SJCRH30 (cell line): ENCODE data around the gene NR4A1. TPM values are rescaled to one million over a fixed set of nuclear protein-coding genes. Genes with fewer than 3 reads are reported as not detected.
A peak's percentile ranks its signal among the peaks of the same experiment; 100 is the strongest.

Source experiments
- DNase-seq, 2 experiments: peaks; one replicate each; pipeline ENCODE4 v3.0.0-alpha.2; 2015 to 2020
- H3K27ac ChIP-seq: fragments of 250-450 bp; sonication (Bioruptor Pico); 2 replicates; pipeline ENCODE4 v1.5.1; 2020; ENCODE audit warnings: mild to moderate bottlenecking, moderate library complexity
- H3K27me3 ChIP-seq: fragments of 250-450 bp; sonication (Bioruptor Pico); 2 replicates; pipeline ENCODE4 v1.5.1; 2020; ENCODE audit warnings: mild to moderate bottlenecking, moderate library complexity
- H3K36me3 ChIP-seq: fragments of 250-450 bp; sonication (Bioruptor Pico); 2 replicates; pipeline ENCODE4 v1.5.1; 2020; ENCODE audit warnings: mild to moderate bottlenecking, moderate library complexity
- H3K4me1 ChIP-seq: fragments of 250-450 bp; sonication (Bioruptor Pico); 2 replicates; pipeline ENCODE4 v1.5.1; 2020; ENCODE audit warnings: mild to moderate bottlenecking, moderate library complexity
- H3K4me3 ChIP-seq: fragments of 250-450 bp; sonication (Bioruptor Pico); 2 replicates; pipeline ENCODE4 v1.5.1; 2020; ENCODE audit warnings: mild to moderate bottlenecking, moderate library complexity
- H3K9me3 ChIP-seq: fragments of 250-450 bp; sonication (Bioruptor Pico); replicated peaks from 2 replicates; pipeline ENCODE4 v1.5.1; 2020; ENCODE audit warnings: mild to moderate bottlenecking, moderate library complexity
- total RNA-seq: library from RNA; depleted of rRNA; stranded (reverse); fragments of >200 nt; shearing (Covaris generic); gene quantifications from 2 replicates; pipeline ENCODE4 v1.2.3, GENCODE V29; 2014

Gene NR4A1
- total RNA-seq, 1 experiment from 2014 or later = 10.0 TPM

DNA sequence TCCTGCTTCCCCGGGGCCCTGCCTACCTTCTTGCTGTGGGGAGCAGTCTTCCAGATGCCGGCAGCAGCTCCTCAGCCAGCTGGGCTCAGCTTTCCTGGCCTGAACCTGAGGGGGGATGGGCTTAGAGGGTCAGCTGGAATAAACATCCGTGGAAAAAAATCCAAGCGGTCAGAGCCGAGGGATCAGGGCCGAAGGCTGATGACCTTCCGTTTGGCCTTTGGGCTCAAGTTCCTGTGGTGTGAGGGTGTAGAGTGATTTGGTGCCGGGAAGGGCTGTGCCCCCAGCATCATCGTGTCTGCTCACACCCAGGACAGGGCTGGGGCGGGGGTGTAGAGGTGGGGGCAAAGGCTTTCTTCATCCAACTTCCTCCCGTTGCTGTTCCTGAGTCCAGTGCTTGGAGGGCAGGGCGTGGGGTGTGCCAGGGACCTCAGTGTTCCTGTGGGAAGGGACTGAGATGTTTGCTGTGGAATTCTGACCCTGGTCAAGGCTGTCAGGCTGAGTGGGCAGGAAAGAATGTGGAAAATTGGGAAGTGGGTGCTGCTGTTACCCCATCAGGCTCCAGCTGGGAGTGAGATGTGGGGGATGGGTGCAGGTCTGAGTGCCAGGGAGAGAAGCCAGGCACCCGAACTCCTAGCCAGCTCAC is 30.9 kb downstream of the NR4A1 start:
- DNase-seq = peak in 1 of 2 experiments; percentile 39
- peaks cover 2% of the 10 kb centered on the region; the same call in 1 of the 2 replicates for H3K36me3 ChIP-seq
- H3K27ac ChIP-seq = no peak overlapping the region; the same call in 1 of the 2 replicates
- H3K9me3 ChIP-seq = no peaks in the 10 kb centered on the region
- H3K27me3 ChIP-seq = peaks cover 17% of the 10 kb centered on the region
- H3K4me1 ChIP-seq = peaks cover 29% of the 10 kb centered on the region
- H3K4me3 ChIP-seq = no peak overlapping the region

DNA sequence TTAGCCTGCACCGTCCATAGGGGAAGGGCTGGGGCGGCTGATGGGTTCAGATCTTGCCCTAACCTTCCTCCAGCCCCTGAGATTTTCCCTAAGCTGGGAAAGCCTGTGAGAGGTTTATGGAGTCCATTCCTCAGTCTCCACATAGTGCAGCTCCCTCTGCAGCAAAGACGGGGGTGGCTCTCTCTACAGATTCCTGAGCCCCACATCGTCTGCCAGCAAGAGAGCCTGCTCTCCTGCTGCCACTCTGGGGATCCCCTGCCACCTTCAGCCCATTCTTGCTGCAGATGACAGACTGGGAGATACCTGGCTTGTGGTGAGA is 31.4 kb downstream of the NR4A1 start:
- Histone ChIP-seq H3K27me3 (peaks cover 20% of the 10 kb centered on the region), H3K4me1 (peaks cover 29% of the 10 kb centered on the region), H3K27ac (no peak overlapping the region), H3K9me3 (no peaks in the 10 kb centered on the region), H3K36me3 (no peaks in the 10 kb centered on the region), H3K4me3 (no peak overlapping the region)
- no peak for DNase-seq

DNA sequence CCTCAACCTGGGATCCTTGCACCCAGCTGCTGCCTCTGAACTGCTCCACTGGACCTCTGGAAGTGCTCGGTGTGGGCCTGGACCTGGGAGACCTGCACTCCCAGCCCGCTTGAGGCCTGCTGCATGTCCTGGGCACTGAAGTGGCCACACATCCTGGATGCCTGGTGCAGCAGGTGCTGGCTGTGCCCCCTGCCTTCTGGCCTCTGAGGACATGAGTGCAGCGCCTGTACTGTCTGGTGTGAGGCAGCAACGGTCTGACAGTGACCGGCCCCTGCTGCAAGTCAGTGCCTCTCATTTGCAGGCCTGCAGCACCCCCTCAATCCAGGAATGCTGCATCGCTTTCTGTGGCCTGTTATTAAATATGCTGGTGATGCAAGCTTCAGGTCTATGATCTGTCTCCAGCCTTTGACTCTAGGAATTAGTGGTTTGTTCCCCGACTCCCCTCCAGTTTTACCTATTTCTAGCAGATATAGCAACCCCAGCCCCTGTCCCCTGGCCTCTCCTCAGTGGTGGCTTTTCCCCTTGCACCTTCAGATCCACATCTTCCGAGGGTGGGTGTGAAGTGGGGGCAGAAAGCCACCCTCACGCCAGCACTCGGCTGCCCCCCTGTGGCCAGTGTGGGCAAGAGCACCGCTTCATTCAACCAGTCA is 31.9 kb downstream of the NR4A1 start:
- no peaks in the 10 kb centered on the region for H3K36me3 ChIP-seq
- no peak overlapping the region for H3K4me3 ChIP-seq
- peak; percentile 66 to 85 for DNase-seq
- H3K4me1 ChIP-seq = peaks cover 29% of the 10 kb centered on the region
- H3K27ac ChIP-seq = no peak overlapping the region
- H3K9me3 ChIP-seq = no peaks in the 10 kb centered on the region
- peaks cover 24% of the 10 kb centered on the region for H3K27me3 ChIP-seq

DNA sequence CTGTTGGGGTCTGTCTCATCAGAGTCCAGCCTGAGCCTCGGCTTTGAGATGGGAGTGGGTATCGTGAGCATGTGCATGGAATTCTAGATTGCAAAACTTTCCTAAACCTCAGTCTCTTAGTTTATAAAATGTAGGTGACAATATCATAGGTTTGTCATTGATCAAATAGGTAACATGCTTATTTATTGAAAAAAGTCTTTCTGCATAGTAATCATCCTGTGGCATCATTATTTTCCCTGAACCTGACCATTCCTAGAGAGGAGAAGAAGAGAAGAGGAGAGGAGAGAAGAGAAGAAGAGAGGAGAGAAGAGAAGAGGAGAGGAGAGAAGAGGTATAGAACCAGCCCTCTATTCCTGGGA is 32.4 kb downstream of the NR4A1 start:
- Histone ChIP-seq H3K27ac (no peak overlapping the region), H3K9me3 (no peaks in the 10 kb centered on the region), H3K36me3 (no peaks in the 10 kb centered on the region), H3K27me3 (peaks cover 29% of the 10 kb centered on the region), H3K4me3 (no peak overlapping the region), H3K4me1 (peaks cover 29% of the 10 kb centered on the region)
- DNase-seq = no peak

DNA sequence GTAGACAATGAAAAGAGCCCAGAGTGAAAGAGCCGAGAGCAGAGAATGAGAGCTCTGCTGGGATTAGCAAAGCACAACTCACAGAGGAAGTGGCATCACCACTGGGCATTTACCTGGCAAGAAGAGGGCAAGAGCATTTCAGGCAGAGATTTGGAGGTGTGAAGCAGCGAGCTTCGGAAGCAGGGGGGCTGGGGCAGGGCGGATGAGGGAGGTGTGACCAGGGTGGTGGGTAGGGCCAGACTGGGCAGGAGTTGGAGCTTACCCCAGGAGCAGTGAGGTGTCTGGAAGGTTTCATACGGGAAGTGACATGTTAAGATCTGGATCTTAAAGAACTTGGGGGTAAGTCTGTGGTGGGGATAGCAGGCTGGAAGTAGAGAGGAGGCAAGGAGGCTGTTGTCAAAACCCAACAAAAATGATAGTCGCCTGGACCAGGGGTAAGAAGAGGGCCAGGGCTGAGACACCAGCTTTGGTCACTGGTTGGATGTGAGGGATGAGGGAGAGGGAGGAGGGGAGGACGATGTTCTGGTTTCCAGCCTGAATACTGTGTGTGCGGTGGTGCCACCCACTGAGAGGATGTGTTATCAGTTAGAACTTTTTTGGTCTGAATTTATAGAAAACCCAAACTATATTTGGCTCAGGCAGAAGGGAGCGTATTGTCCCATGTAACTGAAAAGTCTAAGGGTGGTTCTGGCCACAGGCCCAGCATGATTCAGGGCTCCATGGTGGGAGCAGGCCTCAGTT is 33.4 kb downstream of the NR4A1 start:
- H3K36me3 ChIP-seq = no peaks in the 10 kb centered on the region
- peaks cover 38% of the 10 kb centered on the region for H3K27me3 ChIP-seq
- H3K9me3 ChIP-seq = no peaks in the 10 kb centered on the region
- DNase-seq = no peak
- no peak overlapping the region for H3K4me3 ChIP-seq
- no peak overlapping the region for H3K27ac ChIP-seq
- peaks cover 29% of the 10 kb centered on the region for H3K4me1 ChIP-seq

DNA sequence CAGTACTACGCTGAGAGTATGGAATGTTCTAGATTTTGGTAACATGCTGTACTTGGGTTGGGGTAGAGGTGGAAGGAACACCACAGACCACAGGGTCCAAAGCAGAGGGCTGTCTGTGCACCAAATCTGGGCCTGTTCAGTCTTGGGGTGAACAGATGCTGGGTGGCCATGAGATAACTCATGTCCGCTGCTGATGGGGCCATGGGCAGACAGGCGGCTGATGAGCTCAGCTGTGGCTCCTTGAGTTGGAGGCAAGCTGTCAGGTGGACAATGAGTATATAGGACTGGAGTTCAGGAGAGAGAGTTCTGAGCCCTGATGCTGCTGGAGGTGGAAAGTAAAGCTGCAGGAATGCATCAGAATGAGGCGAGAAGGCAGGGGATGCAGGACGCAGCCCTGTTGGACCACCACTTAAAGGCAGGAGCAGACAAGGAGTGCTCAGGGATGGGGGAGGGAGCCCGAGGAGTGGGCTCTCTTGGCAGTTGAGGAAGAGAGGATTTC is 34.5 kb downstream of the NR4A1 start:
- Histone ChIP-seq H3K9me3 (no peaks in the 10 kb centered on the region), H3K4me3 (no peak overlapping the region), H3K27ac (no peak overlapping the region), H3K4me1 (peaks cover 22% of the 10 kb centered on the region), H3K36me3 (no peaks in the 10 kb centered on the region), H3K27me3 (peaks cover 38% of the 10 kb centered on the region)
- DNase-seq = no peak

DNA sequence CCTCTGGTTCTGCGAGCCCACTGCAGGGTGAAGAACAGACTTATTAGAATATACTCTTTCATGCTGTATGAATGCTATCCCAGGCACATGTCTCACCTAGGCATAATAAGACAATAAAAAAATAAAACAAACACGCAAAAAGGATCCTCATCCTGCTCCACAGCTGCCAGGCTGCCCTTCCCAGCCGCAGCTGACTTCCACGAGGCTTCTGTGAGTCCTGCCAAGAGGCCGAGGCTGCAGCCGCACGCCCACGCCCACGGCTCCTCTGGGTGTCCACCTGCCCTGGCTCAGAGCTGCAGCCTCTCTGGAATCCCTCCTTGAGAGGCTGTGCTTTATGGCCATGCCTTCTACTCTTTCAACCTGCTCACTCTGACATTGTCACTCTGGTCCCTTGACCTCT is 35.1 kb downstream of the NR4A1 start:
- no peak overlapping the region for H3K27ac ChIP-seq
- peaks cover 16% of the 10 kb centered on the region for H3K4me1 ChIP-seq
- H3K9me3 ChIP-seq = no peaks in the 10 kb centered on the region
- no peak for DNase-seq
- H3K27me3 ChIP-seq = peaks cover 43% of the 10 kb centered on the region
- no peaks in the 10 kb centered on the region for H3K36me3 ChIP-seq
- H3K4me3 ChIP-seq = no peak overlapping the region

DNA sequence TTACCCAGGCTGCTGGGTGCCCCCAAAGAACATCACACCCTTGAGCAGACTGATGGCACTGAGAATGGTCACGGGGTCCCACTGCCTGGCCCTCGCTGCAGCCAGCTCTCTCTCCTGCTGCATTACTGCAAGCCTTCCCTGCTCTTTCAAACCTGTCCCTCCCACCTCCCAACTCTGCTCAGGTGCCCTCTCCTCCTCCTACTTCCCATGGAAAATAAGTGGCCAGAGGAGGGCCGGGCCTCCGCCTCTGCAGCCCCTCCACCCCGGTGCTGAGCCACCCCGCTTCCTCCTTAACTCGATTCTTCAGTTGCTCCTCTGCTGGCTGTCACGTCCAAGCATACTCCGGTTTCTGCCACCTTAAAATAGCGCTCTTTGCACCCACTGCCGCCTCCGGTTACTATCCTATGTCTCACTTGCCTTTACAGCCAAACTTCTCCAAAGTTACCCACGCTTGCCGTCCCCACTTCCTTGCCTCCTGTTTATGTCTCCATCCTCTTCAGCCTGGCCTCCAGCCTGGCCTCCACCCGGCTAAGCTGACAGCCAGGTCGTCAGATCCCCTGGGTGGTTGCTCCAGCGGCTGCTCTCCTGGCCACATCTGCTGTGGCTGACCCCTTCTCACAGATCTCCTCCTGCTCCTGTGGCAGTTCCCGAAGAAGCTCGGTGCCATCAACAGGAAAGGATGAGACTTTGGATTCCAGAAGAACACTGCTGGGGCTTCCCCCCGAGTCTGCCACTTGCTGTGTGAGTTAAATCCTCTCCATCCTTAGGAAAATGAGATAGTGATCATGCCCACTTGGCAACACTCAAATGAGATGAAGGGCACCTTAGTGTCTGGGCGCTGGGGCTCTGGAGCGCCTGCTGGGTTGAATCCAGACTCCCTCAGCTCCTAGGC is 35.9 kb downstream of the NR4A1 start:
- peaks cover 8% of the 10 kb centered on the region for H3K4me1 ChIP-seq
- no peak for DNase-seq
- peaks cover 52% of the 10 kb centered on the region for H3K27me3 ChIP-seq
- no peaks in the 10 kb centered on the region for H3K36me3 ChIP-seq
- no peak overlapping the region for H3K4me3 ChIP-seq
- H3K27ac ChIP-seq = no peak overlapping the region
- H3K9me3 ChIP-seq = no peaks in the 10 kb centered on the region

DNA sequence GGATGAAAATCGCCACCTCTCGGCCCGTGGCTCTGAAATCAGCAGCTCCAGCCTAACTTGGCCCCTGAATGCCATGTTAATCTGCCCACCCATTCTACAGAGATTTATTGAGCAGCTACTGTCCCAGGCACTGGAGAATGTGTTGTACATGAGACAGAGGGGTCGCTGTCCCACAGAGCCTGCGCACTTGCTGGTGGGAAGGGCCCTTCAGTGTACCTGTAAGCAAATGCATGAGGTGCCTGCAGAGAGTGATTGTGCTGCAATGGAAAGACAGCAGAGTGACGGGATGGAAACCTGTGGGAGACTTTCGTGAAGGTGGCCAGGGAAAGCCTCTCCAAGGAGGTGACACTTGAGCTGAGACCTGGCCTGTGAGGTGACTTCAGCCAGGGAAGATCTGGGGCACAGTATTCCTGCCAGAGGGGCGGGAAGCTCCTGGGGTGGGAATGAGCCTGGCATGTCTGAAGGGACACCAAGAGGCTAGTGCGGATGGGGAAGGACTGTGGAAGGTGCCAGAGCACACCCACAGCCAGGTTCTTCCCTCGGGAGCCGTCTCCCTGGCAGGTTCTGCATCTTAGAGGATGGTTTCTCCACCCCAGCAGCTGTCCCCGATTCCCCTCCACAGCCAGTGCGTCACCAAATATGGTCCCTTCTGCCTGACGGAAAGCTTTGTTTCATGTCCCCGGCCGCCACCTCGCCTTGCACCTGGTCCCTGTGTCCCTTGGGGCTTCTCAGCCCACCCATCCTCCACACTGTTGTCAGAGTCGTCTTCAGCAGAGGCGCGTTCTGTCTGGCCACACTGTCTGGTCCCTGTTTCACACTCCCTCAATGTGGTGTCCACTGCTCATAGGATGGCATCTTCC is 36.9 kb downstream of the NR4A1 start:
- no peak overlapping the region for H3K4me3 ChIP-seq
- 0 out of 2 replicates have a peak, but pooled peaks cover 2% of the 10 kb centered on the region for H3K4me1 ChIP-seq
- no peaks in the 10 kb centered on the region for H3K36me3 ChIP-seq
- peaks cover 62% of the 10 kb centered on the region for H3K27me3 ChIP-seq
- H3K9me3 ChIP-seq = no peaks in the 10 kb centered on the region
- no peak overlapping the region for H3K27ac ChIP-seq
- DNase-seq = peak in 1 of 2 experiments; percentile 22

DNA sequence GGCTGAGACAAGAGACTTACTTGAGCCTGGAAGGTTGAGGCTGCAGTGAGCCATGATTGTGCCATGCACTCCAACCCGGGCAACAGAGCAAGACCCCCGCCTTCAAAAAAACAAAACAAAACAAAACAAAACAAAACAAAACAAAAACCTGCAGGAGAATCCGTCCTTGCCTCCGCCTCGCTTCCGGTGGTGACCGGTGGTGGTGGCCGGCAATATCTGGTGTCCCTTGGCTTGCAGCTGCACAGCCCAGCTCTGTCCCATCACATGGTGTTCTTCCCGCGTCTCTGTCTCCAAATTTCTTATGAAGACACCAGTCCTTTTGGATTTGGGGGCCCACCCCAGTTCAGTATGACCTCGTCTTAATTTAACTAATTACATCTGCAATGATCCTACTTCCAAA is 38.2 kb downstream of the NR4A1 start:
- Histone ChIP-seq H3K36me3 (no peaks in the 10 kb centered on the region), H3K27ac (no peak overlapping the region), H3K27me3 (peaks cover 63% of the 10 kb centered on the region), H3K9me3 (no peaks in the 10 kb centered on the region), H3K4me1 (no peaks in the 10 kb centered on the region), H3K4me3 (no peak overlapping the region)
- no peak for DNase-seq

DNA sequence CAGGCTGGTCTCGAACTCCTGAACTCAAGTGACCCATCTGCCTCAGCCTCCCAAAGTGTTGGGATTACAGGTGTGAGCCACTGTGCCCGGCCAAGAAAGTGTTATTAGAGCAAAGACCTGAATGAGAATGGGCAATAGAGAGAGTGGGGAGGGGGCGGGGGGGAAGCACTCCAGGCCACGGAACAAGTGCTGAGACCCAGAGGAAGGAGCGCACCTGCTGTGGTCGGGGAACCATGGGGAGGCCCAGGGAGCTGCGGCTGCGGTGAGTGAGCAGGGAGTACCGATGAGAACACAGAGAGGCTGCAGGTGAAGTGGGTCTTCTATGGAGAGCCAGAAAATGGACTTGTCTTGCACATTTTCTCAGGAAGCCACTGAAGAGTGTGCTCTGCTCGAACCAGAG is 39.0 kb downstream of the NR4A1 start:
- peaks cover 63% of the 10 kb centered on the region for H3K27me3 ChIP-seq
- H3K36me3 ChIP-seq = no peaks in the 10 kb centered on the region
- no peaks in the 10 kb centered on the region for H3K4me1 ChIP-seq

DNA sequence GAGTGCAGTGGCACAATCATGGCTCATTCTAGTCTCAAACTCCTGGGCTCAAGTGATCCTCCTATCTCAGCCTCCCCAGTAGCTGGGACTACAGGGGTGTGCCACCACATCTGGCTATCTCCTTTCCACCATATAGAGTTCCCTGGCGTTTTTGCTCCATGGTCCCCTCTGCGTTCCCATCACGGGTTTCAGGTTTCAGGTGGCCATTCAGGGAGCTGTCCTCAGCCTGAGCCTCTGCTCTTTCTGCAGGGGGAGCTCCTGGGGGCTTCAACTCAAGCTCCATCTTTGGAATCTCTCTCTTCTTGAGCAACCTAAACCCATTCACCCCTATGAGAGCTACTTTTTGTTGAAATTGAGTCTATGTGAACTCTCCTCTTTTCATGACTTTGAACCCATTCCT is 39.8 kb downstream of the NR4A1 start:
- peaks cover 57% of the 10 kb centered on the region for H3K27me3 ChIP-seq
- no peak overlapping the region for H3K4me3 ChIP-seq
- DNase-seq = no peak
- no peaks in the 10 kb centered on the region for H3K36me3 ChIP-seq
- no peaks in the 10 kb centered on the region; the same call in 1 of the 2 replicates for H3K9me3 ChIP-seq
- H3K4me1 ChIP-seq = no peaks in the 10 kb centered on the region
- no peak overlapping the region for H3K27ac ChIP-seq

More for the DNA sequence above, 39.0 kb downstream of the NR4A1 start:
- H3K9me3 ChIP-seq = no peaks in the 10 kb centered on the region
- H3K27ac ChIP-seq = no peak overlapping the region
- DNase-seq = no peak
- no peak overlapping the region for H3K4me3 ChIP-seq

DNA sequence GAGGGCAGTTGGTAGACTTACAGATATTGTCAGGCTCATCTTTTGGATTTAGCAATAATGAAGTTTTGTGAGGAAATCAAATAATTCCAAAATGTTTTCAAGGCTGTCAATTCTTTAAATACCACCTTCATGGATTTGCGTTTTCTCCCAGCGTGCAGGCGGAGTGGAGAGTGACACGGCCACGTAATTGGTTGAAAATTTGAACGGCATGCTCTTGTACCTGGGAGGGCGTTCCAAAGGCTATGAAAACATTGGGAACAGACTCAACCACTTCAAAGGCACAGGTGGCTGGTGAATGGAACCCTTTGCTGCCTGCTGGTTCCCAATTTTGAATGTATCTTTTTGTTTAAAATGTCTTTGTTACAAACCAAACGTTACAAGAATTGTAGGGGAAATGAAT is 40.6 kb downstream of the NR4A1 start:
- no peak overlapping the region for H3K27ac ChIP-seq
- H3K36me3 ChIP-seq = no peaks in the 10 kb centered on the region
- peaks cover 6% of the 10 kb centered on the region for H3K9me3 ChIP-seq
- no peak for DNase-seq
- no peak overlapping the region for H3K4me3 ChIP-seq
- no peaks in the 10 kb centered on the region for H3K4me1 ChIP-seq
- peaks cover 49% of the 10 kb centered on the region for H3K27me3 ChIP-seq

DNA sequence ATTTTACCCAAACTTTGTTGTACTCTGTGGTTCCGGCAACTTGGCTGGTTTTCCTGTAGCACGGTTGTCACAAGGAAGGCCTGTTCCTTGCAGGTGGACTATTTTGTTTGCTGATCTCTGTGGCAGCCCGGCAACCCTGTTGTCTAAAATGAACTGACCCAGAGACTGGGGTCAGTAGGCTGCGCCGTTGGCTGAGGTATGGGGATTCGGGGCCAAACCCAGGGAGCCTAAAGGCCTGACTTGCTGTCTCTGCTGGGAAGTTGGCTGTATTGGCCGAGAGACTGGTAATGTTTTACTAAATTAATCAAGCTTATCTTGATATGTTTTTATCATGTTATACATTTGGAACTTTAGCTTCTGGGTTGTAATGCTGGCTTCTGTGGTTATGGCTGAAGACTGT is 42.1 kb downstream of the NR4A1 start:
- peaks cover 37% of the 10 kb centered on the region for H3K27me3 ChIP-seq
- DNase-seq = no peak
- H3K27ac ChIP-seq = no peak overlapping the region
- H3K4me3 ChIP-seq = no peak overlapping the region
- no peaks in the 10 kb centered on the region for H3K36me3 ChIP-seq
- H3K4me1 ChIP-seq = no peaks in the 10 kb centered on the region
- H3K9me3 ChIP-seq = peaks cover 6% of the 10 kb centered on the region
